ENCODE results near the gene RRP15.

Gene RRP15

GRCh38 chr1:218341325-218341724 lies 56.2 kb downstream of the RRP15 start:
- no peak for DNase-seq (ENCODE audit: low spot score)

GRCh38 chr1:218342091-218342490 lies 57.0 kb downstream of the RRP15 start:
- no peak for DNase-seq (ENCODE audit: low spot score)

GRCh38 chr1:218344814-218345672 lies 60.0 kb downstream of the RRP15 start, which contains the start of gene TGFB2:
TGFB2 (plus strand) TSS chr1:218345336; CDS start chr1:218346702, 1,366 bp downstream.
- peak; percentile 49 for DNase-seq (ENCODE audit: low spot score)

GRCh38 chr1:218345673-218346390 lies 60.7 kb downstream of the RRP15 start:
- peak; percentile 46 for DNase-seq (ENCODE audit: low spot score)

GRCh38 chr1:218346391-218347204 lies 61.5 kb downstream of the RRP15 start:
- DNase-seq (ENCODE audit: low spot score) = no peak

- no peak for DNase-seq (ENCODE audit: low spot score)
These were observed 62.2 kb downstream of the RRP15 start for GRCh38 chr1:218347336-218347722.

GRCh38 chr1:218347723-218348627 lies 62.9 kb downstream of the RRP15 start:
- DNase-seq (ENCODE audit: low spot score) = no peak

GRCh38 chr1:218348628-218349071 lies 63.6 kb downstream of the RRP15 start:
- DNase-seq (ENCODE audit: low spot score) = no peak

- no peak for DNase-seq (ENCODE audit: low spot score)
These were observed 64.4 kb downstream of the RRP15 start for GRCh38 chr1:218349348-218350034.

GRCh38 chr1:218350035-218350525 lies 65.0 kb downstream of the RRP15 start:
- no peak for DNase-seq (ENCODE audit: low spot score)

GRCh38 chr1:218350801-218351266 lies 65.7 kb downstream of the RRP15 start:
- no peak for DNase-seq (ENCODE audit: low spot score)

- DNase-seq (ENCODE audit: low spot score) = no peak
These were observed 66.4 kb downstream of the RRP15 start for GRCh38 chr1:218351391-218352074.

- DNase-seq (ENCODE audit: low spot score) = no peak
These were observed 67.0 kb downstream of the RRP15 start for GRCh38 chr1:218352075-218352438.

GRCh38 chr1:218353656-218354055 lies 68.6 kb downstream of the RRP15 start:
- DNase-seq (ENCODE audit: low spot score) = no peak

GRCh38 chr1:218355278-218355677 lies 70.2 kb downstream of the RRP15 start:
- DNase-seq (ENCODE audit: low spot score) = no peak

- DNase-seq (ENCODE audit: low spot score) = no peak
These were observed 72.3 kb downstream of the RRP15 start for GRCh38 chr1:218357211-218357892.

- no peak for DNase-seq (ENCODE audit: low spot score)
These were observed 72.8 kb downstream of the RRP15 start for GRCh38 chr1:218357893-218358232.

- no peak for DNase-seq (ENCODE audit: low spot score)
These were observed 76.4 kb downstream of the RRP15 start for GRCh38 chr1:218361298-218362065.

Data from LoVo (cell line).